Stimulated activated CD8-positive, alpha-beta memory T cell treated with anti-CD3 and anti-CD28 coated beads, Interleukin-12 subunit alpha, Interleukin-12 subunit beta, amount 100 ng/mL, for 1 hour (primary cell): ENCODE results near the gene SORCS2.

Source experiments
- DNase-seq: peaks from one replicate; pipeline ENCODE4 v3.0.0-alpha.2; 2020; ENCODE audit warnings: low read depth

SORCS2 gene

DNA sequence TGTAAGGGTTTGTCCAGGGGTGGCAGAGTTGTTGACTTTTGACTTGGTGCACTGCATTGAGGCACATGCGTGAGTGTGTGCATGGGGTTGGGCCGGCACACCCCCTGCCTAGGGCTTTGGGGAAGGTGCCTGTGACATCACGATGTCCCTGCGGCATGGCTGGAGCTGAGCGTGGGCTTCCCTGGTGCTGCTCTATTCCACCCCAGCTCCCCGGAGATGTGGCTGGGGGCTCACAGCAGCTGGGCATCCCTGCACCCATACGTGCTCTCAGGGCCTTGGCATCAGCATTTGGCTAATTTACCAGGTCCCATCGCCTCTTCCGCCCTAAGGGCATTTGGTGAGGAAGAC lies 236.7 kb downstream of the SORCS2 start:
- no peak for DNase-seq

DNA sequence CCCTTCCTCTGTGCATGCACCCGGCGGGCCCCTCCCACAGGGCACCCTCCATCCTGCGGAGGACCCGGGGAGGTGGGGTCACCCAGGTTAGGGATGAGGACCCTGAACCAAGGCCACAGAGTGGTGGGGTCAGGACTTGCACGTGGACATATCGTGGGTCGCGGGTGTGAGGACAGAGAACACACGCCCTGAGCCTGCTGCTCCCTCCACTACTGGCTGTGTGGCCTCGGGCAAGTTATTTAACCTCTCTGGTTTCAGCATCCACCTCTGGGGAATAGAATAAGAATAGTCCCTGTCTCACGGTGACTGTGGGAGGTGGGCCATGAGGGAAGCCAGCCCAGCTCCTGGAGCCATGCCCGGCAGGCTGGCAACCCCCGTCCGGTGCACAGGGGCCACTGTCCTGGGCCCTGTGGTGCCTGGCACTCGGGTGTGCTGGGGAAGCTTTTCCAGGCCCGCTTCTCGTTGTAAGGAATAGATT lies 237.3 kb downstream of the SORCS2 start:
- DNase-seq = no peak

DNA sequence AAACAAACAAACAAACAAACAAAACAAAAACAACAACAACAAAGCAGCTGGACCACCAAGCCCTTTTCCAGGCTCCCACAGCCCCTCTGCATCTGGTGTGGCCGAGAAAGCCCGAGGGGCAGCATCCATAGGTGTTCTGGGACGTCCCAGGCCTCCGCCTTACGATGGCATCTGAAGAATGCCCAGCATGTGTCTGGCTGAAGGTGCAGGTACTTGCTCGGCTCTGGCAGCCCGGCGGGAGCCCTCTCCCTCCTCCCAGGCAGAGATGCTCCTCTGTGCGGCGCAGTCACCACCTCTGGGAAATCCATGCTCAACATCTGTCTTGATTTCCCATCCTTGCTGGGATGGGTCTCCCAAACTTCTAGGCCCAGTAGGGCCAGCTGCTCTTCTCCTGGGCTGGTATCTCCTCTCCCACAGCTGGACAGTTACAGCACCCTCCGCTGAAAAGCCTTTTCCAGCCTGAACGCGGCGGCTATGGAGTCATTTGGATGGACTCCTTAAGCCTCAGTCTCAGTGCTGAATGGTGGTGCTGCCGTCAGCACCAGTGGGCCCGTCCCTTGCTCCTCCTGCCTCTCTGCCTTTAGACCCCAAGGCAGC lies 238.1 kb downstream of the SORCS2 start:
- no peak for DNase-seq

DNA sequence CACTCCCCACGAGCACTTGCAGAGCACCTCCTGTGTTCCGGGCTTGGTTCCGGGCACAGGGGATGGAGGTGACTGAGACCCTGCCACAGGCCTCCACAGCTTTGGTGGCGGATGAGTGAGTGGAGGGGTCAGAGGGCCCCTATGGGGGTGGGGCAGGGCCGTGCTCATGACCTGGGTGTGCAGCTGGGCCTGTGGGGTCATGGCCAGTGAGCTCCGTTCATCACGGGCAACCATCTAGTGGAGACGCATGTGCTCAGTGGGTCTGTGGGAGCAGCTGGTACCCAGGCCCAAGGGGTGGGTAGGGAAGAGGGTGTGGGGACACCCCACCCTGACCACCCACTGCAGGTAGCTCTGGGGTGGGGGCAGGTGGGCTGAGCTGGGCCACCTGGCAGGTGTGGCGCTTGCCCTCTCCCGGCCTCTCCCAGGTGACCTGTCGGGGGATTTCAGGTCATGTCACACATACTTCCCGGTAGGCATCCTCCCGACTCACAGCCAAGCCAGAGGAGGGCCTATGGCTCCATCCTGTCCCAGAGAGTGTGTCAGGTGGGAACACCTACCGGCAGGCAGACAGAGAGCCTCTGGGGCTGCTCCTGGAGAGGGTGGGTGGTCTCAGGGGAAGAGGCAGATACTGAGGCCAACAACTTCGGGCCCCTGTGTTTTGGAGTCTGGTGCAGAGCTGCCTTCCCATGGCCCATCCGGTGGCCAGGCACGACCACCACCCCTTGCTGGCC lies 238.8 kb downstream of the SORCS2 start:
- no peak for DNase-seq

DNA sequence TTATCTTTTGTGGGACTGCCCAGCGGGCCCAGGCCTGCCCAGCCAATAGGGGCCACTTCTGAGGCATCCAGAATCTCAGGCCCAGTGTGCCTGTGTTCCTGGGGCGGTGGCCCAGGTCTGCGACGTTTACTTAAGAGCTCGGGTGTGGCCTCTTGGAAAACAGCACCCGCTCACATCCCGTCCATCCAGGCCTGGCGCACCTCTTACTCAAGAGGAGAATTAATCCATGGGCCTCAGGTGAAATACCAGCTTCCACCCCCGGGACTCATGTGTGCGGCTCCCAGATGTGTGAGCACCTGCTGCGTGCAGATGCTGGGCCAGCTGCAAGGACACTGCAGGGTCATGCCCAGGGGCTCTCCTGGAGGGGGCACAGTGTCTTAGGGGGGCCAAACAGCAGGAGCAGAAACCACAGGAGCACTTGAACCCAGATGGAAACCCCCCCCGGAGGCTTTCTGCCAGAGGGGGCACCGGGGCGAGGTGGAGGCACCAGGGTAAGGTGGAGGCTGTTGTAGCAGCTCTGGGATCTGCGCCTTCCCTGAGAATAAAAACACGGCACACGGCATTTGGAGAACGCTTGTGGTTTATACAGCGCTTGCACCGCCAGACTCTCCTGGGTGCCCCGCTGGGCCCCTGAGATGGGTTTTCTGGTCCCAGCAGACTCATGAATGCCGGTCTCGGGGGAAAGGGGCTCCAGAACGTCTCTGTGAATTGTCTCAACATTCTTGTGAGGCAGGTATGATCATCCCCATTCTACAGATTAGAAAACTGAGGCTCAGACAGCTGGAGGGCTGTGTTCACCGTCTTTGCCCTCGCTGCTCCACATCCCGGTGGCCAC lies 239.6 kb downstream of the SORCS2 start:
- DNase-seq = no peak

DNA sequence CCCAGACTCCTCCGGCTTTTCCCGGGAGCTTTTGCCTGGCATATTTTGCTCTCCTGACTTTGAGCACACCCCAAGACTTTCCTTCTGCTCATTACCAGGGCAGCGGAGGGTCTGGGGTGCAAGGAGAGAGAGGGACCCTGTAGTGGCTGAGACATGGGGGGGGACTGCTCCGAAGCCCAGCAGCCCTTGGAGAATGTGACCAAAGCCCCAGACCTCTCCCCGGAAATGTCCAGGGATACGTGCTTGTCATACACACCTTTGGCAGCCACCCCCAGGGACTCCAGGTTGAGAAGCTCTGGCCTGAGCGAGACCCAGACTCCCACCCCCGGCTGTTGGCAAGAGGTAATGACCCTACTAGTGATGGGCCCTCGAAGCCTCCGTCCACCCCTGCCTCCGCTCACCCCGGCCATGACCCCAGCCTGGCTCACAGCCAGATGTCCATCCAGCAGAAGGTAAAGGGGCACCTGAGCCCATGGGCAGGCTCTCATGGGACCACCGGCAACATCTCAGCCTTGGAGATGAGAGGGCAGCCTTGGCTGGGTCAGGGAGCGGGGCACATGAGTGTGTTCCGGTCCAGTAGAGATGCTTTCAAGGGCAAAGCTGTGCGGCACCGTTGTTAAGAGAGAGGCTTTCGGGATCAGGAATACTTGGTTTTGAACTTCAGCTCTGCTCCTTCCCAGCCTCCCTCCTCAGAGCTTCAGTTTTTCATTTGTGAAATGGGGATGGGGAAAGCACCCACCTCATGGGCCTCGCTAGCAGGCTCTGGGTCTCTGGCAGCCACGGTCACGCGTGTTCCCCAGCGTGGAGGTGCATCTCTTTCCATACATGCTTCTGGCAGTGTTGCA lies 240.4 kb downstream of the SORCS2 start:
- no peak for DNase-seq

DNA sequence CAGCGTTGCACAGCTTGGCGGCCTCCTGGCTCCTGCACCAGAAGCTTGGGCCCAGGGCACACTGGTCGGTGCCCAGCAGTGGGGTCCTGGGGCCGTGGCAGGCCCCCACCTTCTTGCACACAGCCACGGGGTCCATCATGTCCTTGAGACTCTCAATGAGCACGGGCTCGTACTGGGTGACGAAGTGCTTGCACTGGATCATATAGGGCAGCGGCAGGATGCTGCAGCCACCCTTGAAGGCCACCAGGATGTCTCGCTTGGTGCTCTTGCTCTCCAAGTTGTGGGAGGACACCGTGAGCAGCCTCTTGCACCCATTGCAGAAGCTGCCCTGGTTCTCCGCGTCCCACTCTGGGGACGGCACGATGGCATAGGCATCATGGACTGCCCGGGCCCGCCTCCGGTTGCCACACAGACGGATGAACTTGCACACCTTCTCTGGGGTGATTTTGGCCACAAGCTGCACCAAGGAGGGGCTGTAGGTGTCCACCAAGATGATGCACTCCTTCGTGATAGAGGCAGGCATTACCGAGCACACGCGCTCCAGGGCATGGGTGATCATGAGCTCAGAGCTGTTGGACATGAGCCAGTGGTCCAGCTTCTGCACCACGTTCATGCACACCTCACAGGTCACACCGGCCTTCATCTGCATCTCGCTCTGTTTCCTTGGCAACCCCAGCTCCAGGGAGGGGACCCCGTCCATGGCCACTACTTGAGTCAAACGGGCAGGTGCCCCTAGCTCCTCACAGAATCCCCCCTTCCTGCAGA lies 241.2 kb downstream of the SORCS2 start:
- no peak for DNase-seq

DNA sequence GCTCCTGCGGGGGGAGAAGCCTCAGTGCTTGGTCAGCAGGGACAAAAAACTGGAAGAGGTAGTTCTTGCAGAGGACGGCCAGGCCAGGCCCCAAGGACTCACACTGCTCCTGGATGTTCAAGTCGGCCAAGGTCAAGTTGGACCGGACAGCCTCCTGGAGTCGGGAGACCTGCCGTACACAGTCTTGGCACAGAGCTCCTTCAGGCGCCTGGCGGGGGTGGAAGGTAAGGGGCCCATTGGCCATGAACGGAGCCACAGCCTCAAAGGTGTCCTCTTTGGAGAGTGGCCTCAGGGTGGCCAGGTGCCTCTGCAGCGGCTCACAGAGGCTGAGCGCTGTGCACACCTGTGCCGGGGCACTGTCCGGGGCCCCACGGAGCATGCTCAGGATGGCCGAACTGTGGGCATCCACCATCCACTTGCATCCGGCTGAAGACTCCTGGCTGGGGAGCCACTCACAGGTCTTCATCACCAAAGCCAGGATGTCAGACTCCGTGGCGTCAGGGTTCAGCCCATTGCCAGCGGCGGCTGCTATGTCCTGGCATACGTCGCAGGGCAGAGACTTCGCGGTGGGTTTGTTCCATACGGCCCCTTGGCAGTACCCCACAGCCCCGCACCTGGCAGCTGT lies 241.9 kb downstream of the SORCS2 start:
- no peak for DNase-seq

DNA sequence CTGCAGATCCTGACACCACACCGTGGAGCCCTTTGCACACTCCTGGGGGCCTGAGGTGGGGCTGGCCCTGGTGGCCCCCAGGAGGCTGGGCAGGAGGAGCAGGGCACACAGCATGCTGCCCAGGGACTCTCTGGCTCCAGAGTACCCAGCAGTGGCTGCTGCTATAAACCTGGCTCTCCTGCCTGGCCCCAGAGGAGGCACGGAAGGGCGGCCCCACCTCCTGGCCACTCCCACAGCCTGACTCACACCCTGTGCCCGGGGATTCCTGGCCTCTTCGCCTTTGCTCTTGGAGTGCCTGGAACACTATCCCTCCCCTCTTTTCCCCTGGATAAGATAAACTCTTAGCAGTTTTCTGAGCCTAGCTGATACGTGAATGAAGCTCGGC lies 242.4 kb downstream of the SORCS2 start, which contains the start of gene PSAPL1:
PSAPL1 (minus strand) TSS at position 165 of the 385 bp plus-strand sequence; CDS start at position 114, 51 bp downstream.
- DNase-seq = no peak

DNA sequence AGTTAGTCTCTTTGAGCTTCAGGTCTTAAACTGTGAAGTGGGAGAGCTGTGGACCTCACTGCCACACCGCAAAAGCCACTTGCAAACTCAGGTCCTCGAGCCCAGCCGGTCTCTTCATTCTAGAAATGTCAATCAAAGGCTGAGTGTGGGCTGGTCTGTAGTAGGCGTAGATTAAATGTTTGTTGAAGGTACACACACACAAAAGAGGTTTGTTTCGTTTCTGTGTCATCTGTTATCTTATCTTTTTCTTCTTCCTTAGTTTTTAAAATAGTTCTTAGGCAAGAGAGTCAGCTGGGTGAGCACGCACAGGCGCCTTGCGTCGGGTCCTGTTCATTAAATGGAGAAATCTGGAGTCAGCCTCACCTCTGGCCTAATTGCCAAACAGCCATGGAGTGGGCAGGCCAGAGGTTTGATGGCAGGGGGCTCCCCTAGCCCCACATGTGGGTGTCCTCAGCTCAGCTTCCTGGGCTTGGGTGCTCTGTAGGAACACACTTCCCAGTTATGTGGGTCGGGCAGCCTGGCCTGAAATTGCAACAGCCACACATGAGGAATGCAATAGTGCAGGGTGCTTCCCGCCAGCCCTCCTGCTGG lies 243.2 kb downstream of the SORCS2 start:
- peak; percentile 4 for DNase-seq

DNA sequence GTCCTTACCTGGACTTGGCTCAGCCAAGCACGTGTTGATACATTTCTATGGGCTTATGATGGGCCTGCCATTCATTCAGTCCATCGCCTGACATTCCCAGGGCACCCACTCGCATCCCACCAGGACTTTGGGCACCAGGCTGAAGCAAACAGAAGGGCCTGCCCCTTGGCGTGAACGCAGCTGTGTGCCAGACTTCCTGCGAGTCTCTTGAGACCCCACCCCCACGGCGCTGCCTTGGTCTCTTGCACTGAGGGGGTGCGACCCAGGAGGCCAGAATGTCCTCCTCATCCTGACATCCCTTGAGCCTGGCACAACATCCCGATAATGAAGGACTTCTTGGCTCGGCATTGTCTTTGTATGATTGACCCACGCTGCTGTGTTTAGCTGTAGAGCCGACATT lies 243.9 kb downstream of the SORCS2 start:
- DNase-seq = no peak

DNA sequence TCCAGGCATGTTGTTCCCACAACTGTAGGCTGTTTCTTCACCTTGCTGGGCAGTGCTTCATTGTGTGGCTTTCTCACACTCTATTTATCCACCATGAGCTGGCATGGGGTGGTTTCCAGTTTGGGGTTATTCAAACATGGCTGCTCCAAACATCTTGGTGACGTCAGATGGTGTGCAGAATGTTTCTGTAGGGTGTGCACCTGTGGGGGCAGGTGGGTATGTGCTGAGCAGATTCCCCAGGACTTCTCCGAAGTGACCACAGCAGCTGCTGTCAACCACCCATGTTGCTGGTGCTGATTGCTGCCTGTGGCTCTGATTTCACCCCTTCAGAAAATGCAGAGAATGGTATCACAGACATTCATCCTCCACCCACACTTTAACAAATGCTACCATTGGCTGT lies 247.4 kb downstream of the SORCS2 start:
- DNase-seq = no peak

DNA sequence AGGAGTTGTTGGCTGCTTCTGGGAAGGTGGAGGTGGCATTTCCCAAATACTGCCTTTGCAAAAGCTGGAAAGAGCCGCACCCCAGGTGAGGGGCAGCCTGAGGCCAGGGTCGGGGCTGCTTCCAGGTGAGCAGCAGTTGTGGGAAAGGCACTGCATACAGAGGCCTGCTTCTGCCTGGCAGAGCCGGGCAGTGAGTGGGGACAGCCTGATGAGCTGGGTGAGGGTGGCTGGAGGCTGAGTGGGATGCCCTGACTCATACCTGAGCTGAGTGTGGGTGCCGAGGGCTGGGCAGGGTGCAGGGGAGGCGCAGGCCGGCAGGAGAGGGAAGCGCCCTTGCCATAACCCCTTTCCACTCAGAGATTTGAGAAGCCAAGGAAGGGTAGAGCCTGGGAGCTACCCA lies 248.9 kb downstream of the SORCS2 start:
- no peak for DNase-seq

DNA sequence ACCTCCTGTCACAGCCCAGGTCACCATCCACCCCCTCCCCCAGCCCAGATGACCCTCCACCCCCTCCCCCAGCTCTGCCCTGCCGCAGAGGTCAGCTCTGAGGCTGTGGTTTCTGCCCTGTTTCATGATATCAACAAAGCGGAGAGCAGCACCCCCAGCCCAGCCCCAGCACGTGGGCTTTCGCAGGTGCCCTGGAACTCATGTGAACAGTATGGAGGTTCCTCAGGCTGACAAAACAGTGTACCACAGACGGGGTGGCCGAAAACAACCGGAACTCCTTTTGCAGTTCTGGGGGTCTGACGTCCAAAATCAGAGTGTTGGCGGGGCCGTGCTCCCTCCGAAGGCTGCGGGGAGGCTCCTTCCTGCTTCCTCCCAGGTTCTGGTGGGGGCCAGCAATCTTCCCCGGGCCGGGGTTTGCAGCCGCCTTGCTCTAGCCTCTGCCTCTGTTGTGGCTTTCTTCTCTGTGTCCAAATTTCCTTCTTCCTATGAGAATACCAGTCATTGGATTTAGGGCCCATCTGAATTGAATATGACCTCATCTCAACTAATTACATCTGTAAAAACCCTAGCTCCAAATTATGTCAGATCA lies 250.3 kb downstream of the SORCS2 start:
- DNase-seq = no peak

DNA sequence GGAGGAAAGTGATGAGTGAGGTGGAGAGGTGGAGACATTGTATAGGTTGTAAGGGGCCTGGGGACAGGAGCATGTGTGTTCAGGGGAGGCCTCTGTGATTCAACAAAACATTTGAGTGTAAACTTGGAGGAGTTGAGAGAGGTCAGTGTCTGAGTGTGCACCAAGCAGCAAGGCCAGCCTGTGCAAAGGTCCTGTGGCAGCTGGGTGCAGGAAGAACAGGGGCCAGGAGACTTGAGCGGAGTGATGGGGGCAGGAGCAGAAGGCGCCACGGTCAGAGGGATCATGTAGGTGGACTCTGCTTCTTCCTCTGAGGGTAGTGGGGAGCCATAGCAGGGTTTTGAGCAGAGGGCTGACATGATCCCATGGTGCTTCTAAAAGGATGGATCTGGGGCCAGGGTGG lies 252.0 kb downstream of the SORCS2 start:
- no peak for DNase-seq

DNA sequence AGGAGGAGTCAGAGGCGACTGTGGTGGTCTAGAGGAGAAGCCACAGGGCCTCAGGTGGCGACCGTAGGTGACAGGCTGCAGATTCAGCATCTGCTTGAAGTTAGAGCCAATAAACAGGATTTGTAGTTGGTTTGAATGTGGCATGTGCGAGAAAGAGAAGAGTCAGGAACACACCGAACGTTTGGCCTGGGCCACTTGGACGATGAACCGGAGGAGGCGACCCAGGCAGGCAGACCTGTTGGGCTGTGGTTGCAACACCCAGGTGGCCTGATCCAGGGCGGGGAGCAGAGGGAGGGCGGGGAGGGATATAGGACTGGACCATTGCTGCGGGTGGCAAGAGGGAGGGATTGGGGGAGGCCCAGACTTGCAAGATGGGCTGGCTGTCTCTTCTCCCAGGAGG lies 252.4 kb downstream of the SORCS2 start:
- DNase-seq = no peak

DNA sequence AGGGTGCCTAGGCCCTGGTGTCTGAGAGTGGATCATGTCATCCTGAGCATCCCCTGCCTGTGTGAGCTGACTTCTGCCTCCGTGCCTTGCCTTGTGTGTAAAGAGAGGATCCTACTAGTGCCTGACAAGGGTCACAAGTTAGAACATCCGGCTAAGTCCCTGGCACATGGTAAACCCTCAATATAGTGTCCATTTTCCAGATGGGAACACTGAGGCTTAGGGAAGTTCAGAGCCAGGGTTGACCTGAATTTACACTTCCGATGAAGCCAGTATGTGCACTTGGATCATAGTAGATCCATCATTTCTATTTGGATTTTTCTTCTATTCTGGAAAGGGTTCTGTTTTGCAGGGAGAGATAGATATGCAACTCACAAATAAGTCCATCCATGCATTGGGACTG lies 254.9 kb downstream of the SORCS2 start:
- DNase-seq = no peak

DNA sequence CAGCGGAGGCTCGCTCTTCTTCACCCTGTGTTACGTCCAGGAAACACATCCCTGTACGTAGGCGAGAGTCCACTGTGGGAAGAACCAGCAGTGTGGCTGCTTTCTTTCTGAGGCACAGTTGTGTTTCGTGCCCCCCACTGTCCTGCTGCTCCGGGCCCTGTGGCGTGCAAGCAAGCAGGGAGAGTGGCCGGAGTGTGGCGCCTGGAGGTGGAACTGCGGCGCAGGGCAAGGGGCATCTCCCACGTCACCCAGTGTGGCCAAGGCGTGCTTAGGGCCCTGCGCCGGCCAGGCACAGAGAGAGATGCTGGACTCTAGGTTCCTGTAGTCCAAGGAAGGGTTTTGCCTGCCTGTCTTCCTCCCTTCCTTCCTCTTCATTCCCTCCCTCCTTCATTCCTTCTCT lies 255.7 kb downstream of the SORCS2 start:
- DNase-seq = no peak

DNA sequence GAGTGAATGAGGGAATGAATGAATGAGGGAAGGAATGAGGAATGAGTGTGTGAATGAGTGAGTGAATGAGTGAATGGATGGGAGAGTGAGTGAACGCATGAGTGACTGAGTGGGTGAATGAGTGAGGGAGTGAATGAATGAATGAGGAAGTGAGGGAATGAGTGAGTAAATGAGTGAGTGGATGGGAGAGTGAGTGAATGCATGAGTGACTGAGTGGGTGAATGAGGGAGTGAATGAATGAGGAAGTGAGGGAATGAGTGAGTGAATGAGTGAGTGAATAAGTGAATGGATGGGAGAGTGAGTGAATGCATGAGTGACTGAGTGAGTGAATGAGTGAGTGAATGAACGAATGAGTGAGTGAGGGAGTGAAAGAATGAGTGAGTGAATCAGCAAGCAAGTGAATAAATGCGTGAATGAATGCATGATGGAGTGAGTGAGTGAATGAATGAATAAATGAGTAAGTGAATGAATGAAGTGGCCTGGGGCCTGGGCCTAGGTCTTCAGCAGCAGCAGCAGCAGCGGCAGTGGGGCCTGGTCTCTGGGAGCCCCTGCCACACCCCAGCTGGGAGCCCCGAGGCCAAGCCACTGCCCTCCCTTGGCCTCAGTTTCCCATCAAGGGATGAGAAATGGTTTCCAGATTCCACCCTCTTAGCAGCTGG lies 258.6 kb downstream of the SORCS2 start:
- DNase-seq = no peak

DNA sequence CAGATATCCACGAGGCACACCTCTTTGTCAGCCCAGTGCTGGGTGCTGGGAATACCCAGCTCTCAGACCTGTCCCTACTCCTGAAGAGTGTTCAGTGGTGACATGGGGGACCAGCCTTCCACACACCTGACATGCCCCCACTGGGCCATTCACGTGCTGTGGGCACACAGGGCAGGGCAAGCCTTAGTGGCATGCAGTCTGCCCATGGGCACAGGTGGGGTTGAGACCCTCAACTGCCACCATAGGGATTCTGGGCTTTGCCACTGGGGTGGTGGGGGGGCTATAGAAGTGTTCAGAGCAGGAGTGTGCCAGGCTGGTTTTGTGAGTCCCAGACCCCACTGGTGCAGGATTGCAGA lies 259.1 kb downstream of the SORCS2 start:
- no peak for DNase-seq
